Measurements from ENCODE around the gene ETS2. TPM values are rescaled to one million over a fixed set of nuclear protein-coding genes. Genes with fewer than 3 reads are reported as not detected.

ETS2 gene
- total and polyA plus RNA-seq, 2 experiments from 2014 or later, result 19.5 to 36.8 TPM

DNA sequence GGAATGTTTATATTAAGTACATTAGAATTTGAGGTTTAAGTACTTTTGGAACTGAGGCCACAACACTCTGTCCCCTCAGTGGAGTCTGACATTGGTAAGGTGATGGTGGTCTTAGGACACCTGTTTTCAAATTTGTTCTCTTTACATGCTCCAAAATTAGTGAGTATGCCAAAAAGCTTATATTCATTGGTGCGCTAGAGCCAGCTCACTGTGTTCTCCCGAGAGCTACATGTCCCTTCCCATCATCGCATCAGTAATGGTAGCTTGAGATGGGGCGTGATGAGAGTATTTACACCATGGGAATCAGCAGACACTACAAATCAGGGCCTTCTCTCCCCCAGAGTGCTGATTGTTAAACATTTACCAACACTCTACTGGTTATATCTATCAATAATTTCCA lies 19.5 kb downstream of the ETS2 start (continued):
- TF ChIP-seq EZH2 (IDR thresholded peaks at IDR 0.05; ENCODE audit: low read depth, unreplicated experiment) (no peak), ZNF331 (CRISPR knock-in tag; IDR thresholded peaks at IDR 0.05; ENCODE audit: low read depth) (no peak), ZNF114 (CRISPR knock-in tag; IDR thresholded peaks at IDR 0.05) (no peak), JUNB (IDR thresholded peaks at IDR 0.05; ENCODE audit: unreplicated experiment) (no peak), NANOG (IDR thresholded peaks at IDR 0.05; ENCODE audit: borderline replicate concordance) (no peak), EZH2phosphoT487 (IDR thresholded peaks at IDR 0.05; ENCODE audit: unreplicated experiment) (no peak), STAT1 (IDR thresholded peaks at IDR 0.05; ENCODE audit: unreplicated experiment) (no peak)
- TF ChIP-seq, protein P1, sequence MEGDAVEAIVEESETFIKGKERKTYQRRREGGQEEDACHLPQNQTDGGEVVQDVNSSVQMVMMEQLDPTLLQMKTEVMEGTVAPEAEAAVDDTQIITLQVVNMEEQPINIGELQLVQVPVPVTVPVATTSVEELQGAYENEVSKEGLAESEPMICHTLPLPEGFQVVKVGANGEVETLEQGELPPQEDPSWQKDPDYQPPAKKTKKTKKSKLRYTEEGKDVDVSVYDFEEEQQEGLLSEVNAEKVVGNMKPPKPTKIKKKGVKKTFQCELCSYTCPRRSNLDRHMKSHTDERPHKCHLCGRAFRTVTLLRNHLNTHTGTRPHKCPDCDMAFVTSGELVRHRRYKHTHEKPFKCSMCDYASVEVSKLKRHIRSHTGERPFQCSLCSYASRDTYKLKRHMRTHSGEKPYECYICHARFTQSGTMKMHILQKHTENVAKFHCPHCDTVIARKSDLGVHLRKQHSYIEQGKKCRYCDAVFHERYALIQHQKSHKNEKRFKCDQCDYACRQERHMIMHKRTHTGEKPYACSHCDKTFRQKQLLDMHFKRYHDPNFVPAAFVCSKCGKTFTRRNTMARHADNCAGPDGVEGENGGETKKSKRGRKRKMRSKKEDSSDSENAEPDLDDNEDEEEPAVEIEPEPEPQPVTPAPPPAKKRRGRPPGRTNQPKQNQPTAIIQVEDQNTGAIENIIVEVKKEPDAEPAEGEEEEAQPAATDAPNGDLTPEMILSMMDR (conservative IDR thresholded peaks at IDR 0.05; ENCODE audit: low read depth in 2 of 2), result no peak

DNA sequence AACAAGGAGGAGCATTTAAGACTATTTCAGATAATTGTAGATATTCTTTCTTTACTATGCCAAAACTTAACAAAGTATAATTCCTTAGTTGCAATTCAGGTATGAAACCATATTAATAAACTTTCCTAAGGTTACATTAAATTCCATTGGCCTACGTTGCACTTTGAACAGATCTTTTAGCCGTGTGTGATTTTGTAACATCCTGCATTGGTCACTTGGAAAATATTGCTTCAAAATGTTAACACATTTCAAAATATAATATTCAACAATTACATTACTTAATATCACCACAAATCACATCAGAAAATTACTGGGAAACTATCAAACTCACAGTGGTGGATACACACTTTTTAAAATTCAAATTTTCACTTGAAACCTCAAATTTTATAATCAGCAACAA lies 20.2 kb downstream of the ETS2 start:
- H3K9me2 ChIP-seq (ENCODE audit: insufficient read depth), result no peaks in the 10 kb centered on the region
- ATAC-seq, result no peak
- DNase-seq (ENCODE audit: low spot score), result no peak
- H3K4me1 Mint-ChIP-seq, result no peaks in the 10 kb centered on the region
- no peak overlapping the region for H2AFZ ChIP-seq
- no peaks in the 10 kb centered on the region for H3K4me1 ChIP-seq (ENCODE audit: insufficient read depth)
- no peak overlapping the region for H3K27ac Mint-ChIP-seq
- no peak overlapping the region for H3K4me3 Mint-ChIP-seq
- peaks cover 46% of the 10 kb centered on the region for H3K36me3 Mint-ChIP-seq (ENCODE audit: low read depth)
- H3K36me3 ChIP-seq (ENCODE audit: insufficient read depth), result peaks cover 28% of the 10 kb centered on the region; the same call in 1 of the 2 replicates
- no peak overlapping the region for H3K4me3 ChIP-seq
- H4K20me1 ChIP-seq (replicated peaks; ENCODE audit: insufficient read depth), result peaks cover 3% of the 10 kb centered on the region
- H3K9me3 Mint-ChIP-seq, result peaks cover 4% of the 10 kb centered on the region; the same call in 1 of the 3 replicates
- no peaks in the 10 kb centered on the region for H3K27me3 ChIP-seq (ENCODE audit: insufficient read depth)
- no peaks in the 10 kb centered on the region for H3K79me2 ChIP-seq (replicated peaks; ENCODE audit: insufficient read depth)
- no peak overlapping the region for H3K27ac ChIP-seq (ENCODE audit: low read depth)
- no peaks in the 10 kb centered on the region for H3K27me3 Mint-ChIP-seq (ENCODE audit: insufficient read depth, low read depth, poor library complexity)
- H3F3A ChIP-seq (replicated peaks; ENCODE audit: low read depth), result no peaks in the 10 kb centered on the region
- H3K4me2 ChIP-seq, result no peak overlapping the region
- TF ChIP-seq, protein P2, sequence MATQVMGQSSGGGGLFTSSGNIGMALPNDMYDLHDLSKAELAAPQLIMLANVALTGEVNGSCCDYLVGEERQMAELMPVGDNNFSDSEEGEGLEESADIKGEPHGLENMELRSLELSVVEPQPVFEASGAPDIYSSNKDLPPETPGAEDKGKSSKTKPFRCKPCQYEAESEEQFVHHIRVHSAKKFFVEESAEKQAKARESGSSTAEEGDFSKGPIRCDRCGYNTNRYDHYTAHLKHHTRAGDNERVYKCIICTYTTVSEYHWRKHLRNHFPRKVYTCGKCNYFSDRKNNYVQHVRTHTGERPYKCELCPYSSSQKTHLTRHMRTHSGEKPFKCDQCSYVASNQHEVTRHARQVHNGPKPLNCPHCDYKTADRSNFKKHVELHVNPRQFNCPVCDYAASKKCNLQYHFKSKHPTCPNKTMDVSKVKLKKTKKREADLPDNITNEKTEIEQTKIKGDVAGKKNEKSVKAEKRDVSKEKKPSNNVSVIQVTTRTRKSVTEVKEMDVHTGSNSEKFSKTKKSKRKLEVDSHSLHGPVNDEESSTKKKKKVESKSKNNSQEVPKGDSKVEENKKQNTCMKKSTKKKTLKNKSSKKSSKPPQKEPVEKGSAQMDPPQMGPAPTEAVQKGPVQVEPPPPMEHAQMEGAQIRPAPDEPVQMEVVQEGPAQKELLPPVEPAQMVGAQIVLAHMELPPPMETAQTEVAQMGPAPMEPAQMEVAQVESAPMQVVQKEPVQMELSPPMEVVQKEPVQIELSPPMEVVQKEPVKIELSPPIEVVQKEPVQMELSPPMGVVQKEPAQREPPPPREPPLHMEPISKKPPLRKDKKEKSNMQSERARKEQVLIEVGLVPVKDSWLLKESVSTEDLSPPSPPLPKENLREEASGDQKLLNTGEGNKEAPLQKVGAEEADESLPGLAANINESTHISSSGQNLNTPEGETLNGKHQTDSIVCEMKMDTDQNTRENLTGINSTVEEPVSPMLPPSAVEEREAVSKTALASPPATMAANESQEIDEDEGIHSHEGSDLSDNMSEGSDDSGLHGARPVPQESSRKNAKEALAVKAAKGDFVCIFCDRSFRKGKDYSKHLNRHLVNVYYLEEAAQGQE (IDR thresholded peaks at IDR 0.05; ENCODE audit: unreplicated experiment), result no peak
- TF ChIP-seq ZNF331 (CRISPR knock-in tag; IDR thresholded peaks at IDR 0.05; ENCODE audit: low read depth) (no peak), EZH2phosphoT487 (IDR thresholded peaks at IDR 0.05; ENCODE audit: unreplicated experiment) (no peak), EZH2 (IDR thresholded peaks at IDR 0.05; ENCODE audit: low read depth, unreplicated experiment) (no peak), JUNB (IDR thresholded peaks at IDR 0.05; ENCODE audit: unreplicated experiment) (no peak), CREB1 (CRISPR knock-in tag; IDR thresholded peaks at IDR 0.05; ENCODE audit: low read depth) (no peak), POLR2AphosphoS5 (IDR thresholded peaks at IDR 0.05; ENCODE audit: low read depth) (no peak)
- TF ChIP-seq, protein P3, sequence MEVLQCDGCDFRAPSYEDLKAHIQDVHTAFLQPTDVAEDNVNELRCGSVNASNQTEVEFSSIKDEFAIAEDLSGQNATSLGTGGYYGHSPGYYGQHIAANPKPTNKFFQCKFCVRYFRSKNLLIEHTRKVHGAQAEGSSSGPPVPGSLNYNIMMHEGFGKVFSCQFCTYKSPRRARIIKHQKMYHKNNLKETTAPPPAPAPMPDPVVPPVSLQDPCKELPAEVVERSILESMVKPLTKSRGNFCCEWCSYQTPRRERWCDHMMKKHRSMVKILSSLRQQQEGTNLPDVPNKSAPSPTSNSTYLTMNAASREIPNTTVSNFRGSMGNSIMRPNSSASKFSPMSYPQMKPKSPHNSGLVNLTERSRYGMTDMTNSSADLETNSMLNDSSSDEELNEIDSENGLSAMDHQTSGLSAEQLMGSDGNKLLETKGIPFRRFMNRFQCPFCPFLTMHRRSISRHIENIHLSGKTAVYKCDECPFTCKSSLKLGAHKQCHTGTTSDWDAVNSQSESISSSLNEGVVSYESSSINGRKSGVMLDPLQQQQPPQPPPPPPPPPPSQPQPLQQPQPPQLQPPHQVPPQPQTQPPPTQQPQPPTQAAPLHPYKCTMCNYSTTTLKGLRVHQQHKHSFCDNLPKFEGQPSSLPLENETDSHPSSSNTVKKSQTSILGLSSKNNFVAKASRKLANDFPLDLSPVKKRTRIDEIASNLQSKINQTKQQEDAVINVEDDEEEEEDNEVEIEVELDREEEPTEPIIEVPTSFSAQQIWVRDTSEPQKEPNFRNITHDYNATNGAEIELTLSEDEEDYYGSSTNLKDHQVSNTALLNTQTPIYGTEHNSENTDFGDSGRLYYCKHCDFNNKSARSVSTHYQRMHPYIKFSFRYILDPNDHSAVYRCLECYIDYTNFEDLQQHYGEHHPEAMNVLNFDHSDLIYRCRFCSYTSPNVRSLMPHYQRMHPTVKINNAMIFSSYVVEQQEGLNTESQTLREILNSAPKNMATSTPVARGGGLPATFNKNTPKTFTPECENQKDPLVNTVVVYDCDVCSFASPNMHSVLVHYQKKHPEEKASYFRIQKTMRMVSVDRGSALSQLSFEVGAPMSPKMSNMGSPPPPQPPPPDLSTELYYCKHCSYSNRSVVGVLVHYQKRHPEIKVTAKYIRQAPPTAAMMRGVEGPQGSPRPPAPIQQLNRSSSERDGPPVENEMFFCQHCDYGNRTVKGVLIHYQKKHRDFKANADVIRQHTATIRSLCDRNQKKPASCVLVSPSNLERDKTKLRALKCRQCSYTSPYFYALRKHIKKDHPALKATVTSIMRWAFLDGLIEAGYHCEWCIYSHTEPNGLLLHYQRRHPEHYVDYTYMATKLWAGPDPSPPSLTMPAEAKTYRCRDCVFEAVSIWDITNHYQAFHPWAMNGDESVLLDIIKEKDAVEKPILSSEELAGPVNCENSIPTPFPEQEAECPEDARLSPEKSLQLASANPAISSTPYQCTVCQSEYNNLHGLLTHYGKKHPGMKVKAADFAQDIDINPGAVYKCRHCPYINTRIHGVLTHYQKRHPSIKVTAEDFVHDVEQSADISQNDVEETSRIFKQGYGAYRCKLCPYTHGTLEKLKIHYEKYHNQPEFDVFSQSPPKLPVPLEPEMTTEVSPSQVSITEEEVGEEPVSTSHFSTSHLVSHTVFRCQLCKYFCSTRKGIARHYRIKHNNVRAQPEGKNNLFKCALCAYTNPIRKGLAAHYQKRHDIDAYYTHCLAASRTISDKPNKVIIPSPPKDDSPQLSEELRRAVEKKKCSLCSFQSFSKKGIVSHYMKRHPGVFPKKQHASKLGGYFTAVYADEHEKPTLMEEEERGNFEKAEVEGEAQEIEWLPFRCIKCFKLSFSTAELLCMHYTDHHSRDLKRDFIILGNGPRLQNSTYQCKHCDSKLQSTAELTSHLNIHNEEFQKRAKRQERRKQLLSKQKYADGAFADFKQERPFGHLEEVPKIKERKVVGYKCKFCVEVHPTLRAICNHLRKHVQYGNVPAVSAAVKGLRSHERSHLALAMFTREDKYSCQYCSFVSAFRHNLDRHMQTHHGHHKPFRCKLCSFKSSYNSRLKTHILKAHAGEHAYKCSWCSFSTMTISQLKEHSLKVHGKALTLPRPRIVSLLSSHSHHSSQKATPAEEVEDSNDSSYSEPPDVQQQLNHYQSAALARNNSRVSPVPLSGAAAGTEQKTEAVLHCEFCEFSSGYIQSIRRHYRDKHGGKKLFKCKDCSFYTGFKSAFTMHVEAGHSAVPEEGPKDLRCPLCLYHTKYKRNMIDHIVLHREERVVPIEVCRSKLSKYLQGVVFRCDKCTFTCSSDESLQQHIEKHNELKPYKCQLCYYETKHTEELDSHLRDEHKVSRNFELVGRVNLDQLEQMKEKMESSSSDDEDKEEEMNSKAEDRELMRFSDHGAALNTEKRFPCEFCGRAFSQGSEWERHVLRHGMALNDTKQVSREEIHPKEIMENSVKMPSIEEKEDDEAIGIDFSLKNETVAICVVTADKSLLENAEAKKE (CRISPR knock-in tag; IDR thresholded peaks at IDR 0.05), result no peak

Measured in GM23338 (cell line).